Jurkat, Clone E6-1 (cell line): ENCODE results near the gene PDE4D.
"Not testable (repeated sequence)": the region's sequence is repeated elsewhere in the genome, so short reads cannot be mapped to it uniquely, and the experiment has no call there.

Experiments used
- DNase-seq: peaks from one replicate; pipeline ENCODE4 v3.0.0-alpha.2; 2011; ENCODE audit warnings: low read depth, low spot score
- H3K4me3 ChIP-seq: 2 replicates; pipeline ENCODE4 v1.5.1; 2011; ENCODE audit warnings: mild to moderate bottlenecking, low read length, control low read depth, moderate library complexity

Gene PDE4D

DNA sequence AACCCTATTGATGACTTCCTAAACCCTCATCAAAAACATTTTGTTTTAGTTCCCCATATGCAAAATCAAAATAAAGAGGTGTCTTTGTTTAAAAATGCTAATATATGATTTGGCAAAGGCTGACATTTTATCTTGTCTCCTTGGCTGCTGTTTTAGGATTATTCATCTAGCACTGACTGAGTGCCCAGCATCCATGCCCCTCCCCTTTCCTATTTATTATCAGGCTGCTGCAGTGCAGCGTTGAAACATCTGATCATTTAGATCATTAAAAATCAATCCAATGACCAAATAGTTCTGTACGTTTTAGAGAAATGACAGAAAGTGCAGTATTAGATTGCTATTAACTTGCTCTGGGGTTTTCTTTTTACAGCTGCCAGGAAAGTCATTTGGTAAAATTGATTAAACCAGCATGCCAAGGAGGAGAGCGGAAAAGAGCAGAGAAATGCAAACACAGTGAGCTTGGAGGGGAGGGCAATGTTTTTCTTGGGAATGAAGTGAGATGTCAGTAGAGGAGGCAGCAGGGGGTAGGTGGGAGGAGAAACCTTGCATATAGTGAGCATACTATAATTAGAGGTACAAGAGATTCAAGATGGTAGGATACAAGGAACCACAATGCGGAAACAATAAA, 286.3 kb downstream of the PDE4D start:
- no peak for DNase-seq
- no peak overlapping the region for H3K4me3 ChIP-seq

DNA sequence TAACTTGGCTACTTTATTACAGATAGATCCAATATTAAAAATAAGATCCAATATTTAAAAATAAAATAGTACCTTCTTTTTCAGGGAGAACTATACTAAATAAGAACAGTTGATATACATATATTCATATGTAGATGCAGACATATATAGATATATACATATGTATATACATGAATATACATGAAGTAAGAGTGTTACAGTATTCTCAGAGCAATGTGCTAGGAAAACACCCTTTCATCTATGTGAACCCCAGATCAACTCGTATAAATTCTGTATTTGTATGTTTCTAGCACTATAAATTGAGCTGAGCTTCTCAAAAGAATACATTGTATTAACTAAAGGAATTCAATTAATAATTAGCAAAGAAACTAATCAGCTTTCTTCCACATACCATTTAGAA, 287.6 kb downstream of the PDE4D start:
- H3K4me3 ChIP-seq, result no peak overlapping the region
- no peak for DNase-seq

DNA sequence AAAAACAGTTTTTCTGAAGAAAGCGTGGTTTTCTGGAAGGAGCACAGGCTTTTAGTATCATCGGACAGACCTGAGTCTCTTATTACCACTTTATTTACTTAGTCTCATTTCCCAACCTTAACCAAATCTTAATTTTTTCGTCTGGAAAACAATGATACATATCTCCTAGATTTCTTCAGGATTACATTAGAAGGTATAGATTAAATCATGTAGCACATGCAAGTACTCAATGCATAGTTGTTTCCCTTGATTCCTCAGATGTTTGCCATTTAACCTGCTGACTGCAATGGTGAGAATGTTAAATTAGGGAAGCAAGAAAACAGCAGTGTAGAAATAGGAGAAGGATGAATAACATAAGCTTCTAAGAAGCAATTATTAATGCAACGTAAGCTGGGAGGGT, 289.4 kb downstream of the PDE4D start:
- DNase-seq, result no peak
- H3K4me3 ChIP-seq, result no peak overlapping the region

DNA sequence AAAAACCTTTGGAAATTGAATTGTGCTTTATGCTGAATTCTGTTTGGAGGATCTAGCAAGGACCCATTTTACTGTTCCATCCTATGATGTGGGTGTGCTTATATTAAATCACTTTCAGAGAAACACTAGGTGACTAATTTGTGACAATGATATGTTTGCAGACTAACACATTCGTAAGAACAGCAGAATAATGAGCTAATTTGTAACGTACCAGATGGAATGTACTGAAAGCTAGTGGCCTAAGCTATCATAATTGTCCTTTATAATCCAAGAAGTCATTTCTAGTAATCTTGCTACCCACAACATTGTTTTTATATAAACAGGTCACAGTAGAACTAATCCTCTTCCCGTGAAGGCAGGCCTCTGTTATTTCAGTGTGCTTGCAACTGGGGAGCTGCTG, 292.5 kb downstream of the PDE4D start:
- no peak overlapping the region for H3K4me3 ChIP-seq

DNA sequence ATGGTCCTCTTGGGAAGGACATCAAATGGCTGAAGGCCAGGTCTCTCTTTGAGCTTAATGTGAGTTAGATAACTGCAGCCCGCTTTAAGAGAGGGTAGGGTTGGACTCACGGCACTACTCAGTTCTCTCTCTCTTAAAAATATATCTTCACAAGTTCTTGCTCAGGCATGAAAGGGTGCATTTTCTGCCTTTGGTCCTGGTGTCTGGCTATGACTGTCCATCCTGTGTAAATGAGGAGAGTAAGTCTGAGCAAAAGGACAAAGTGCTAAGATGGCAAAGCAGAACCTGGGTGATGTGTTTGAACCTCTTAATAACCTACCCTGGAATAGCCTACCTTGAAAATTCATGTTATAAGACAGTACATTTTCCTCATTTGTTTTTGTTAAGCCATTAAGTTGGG, 293.4 kb downstream of the PDE4D start:
- no peak for DNase-seq

More for the DNA sequence above, 292.5 kb downstream of the PDE4D start:
- no peak for DNase-seq

GRCh38 chr5:59599729-59600128, 293.8 kb downstream of the PDE4D start:
- DNase-seq, result no peak
- H3K4me3 ChIP-seq, result no peak overlapping the region

More for the DNA sequence above, 293.4 kb downstream of the PDE4D start:
- H3K4me3 ChIP-seq, result no peak overlapping the region

DNA sequence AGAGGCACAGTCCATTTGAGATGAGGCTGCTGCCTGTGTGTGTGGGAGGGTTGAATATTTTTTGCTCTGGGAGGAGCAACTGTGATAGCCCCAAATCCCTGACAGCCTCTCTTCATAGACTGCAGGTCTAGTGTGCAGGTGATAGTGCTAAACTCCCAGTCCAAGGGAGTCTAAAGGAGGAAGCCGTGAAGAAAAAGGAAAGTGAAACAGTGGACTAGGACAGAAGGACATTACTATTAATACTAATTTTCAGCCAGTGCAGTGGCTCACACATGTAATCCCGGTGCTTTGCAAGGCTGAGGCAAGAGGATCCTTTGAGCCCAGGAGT, 295.0 kb downstream of the PDE4D start:
- no peak overlapping the region for H3K4me3 ChIP-seq
- no peak for DNase-seq

- no peak for DNase-seq
- no peak overlapping the region for H3K4me3 ChIP-seq
Observed at GRCh38 chr5:59597690-59598546, 295.6 kb downstream of the PDE4D start.

GRCh38 chr5:59596586-59597350, 296.8 kb downstream of the PDE4D start:
- DNase-seq, result no peak

GRCh38 chr5:59594118-59594517, 299.4 kb downstream of the PDE4D start:
- DNase-seq, result not testable (repeated sequence)

More at GRCh38 chr5:59596586-59597350, 296.8 kb downstream of the PDE4D start:
- H3K4me3 ChIP-seq, result no peak overlapping the region

DNA sequence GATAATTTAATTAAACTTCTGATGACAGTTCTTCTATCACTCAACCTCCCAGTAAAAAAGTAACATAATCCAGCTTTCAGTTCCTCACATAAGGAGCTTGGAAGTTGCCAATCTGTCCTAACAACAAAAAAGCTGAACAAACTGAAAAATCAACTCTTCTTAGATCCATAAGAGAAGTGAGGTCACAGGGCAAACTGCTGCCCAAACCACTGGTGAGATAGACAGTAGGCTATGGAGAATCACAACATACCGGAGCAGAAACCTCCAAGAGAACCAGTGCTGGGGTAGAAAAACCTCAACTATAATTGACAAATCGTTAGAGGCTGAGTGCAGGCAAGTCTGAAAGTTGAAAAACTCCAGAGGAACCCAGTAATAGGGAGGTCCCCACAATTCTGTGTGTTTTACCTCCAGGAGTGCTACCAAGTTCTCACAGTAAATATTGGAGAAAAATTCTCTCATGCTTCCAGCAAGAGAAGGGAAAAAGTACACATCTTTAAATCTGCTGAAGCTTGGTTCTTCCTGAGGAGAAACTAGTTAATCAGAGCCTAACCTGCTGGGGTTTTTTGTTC, 300.0 kb downstream of the PDE4D start:
- DNase-seq, result no peak
- no peak overlapping the region for H3K4me3 ChIP-seq

More at GRCh38 chr5:59594118-59594517, 299.4 kb downstream of the PDE4D start:
- not testable (repeated sequence) for H3K4me3 ChIP-seq

GRCh38 chr5:59592101-59592500, 301.4 kb downstream of the PDE4D start:
- no peak overlapping the region for H3K4me3 ChIP-seq
- no peak for DNase-seq

- no peak for DNase-seq
- H3K4me3 ChIP-seq, result no peak overlapping the region
Observed at GRCh38 chr5:59591162-59591561, 302.4 kb downstream of the PDE4D start.

DNA sequence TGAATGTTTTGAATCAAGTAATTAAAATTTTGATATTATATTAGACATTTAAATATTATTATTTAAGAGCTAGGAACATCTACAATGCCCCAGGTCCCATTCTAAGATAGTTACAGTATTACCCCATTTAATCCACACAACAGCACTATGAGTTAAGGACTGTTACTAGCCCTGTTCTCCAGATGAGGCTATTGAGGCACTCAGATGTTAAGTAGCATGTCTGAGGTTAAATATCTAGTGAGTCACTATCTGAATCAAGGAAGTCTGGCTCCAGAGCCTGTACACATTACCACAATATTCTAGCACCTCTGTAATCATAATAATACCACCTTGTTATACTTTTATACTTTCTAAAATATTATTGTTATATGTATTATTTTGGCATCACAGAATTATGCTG, 304.6 kb downstream of the PDE4D start:
- no peak for DNase-seq

GRCh38 chr5:59587489-59588337, 305.8 kb downstream of the PDE4D start:
- no peak for DNase-seq
- H3K4me3 ChIP-seq, result no peak overlapping the region

More for the DNA sequence above, 304.6 kb downstream of the PDE4D start:
- H3K4me3 ChIP-seq, result no peak overlapping the region

DNA sequence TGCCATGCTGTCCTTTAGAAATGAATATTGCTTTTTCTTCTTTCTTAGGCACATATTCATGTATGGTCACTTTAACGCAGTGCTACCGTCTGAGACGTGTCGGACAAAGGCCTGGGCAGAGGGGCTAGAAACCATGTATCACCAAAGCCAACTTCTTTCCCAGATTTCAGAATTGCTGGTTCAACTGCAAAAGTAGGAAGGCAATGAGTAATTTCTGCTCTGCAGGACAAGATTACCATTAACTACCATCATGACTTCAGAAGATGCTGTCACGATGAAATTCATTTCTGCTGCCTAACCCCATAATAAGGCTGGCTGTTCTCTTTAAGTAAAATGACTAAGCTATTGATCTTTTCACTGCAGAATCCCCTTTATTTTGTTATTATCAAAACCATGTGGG, 306.7 kb downstream of the PDE4D start:
- H3K4me3 ChIP-seq, result no peak overlapping the region
- no peak for DNase-seq

DNA sequence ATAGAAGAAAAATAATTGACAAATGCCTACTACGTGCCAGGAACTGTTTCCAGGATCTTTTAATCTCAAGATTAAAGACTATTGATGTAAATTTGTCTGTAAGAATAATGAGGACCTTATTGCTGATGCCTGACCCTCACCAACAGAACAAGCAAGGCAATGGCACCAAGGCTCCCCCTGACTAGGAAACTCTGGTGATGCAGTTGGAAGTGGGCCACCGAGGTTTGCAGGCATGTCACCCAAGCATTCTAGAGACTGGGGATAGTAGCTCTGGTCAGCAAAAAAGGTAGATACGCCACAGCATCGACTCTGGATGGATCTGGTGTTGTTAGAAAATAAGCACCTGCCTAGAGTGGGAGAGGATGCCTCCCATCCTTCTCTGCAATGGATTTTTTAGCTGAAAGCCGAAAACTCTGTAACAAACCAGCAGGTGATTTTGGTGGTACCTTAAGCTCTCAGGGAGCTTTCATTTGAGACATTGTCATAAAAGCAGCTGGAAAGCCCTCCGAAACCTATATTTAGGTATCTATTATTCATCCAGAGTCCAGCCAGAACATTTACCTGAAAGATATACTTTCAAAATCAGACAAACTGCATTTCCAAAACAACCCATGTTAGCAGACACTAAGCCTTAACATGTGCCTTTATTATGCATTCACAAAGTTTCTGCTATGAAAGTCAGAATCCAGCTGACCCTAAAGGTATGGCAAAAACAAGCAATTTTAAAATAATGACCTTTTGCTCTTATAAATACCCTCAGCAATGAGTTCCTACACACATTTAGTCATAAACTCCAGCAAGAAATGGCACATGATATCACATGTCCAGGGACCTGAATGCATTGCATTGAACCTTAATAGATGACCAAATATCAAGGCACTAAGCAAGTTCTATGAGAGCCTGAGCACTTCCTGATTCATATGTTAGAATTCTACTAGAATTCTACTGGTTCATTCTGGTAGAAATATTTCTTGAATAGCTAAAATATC, 308.4 kb downstream of the PDE4D start:
- H3K4me3 ChIP-seq, result no peak overlapping the region
- no peak for DNase-seq
